A549 treated with AZD9567 at 1 μM for 4 hours (cell line): Measurements from ENCODE around the gene STYXL2. TPM values are rescaled to one million over a fixed set of nuclear protein-coding genes. Genes with fewer than 3 reads are reported as not detected.

ENCODE experiments used
- total RNA-seq: library from RNA; stranded (reverse); fragments of 200-300 nt; extraction: Qiagen RNA extraction; gene quantifications from 5 replicates; pipeline ENCODE4 v1.2.3, GENCODE V29; 2022; ENCODE audit not compliant: insufficient read depth

STYXL2 gene
- not detected in 5 replicates for total RNA-seq

DNA sequence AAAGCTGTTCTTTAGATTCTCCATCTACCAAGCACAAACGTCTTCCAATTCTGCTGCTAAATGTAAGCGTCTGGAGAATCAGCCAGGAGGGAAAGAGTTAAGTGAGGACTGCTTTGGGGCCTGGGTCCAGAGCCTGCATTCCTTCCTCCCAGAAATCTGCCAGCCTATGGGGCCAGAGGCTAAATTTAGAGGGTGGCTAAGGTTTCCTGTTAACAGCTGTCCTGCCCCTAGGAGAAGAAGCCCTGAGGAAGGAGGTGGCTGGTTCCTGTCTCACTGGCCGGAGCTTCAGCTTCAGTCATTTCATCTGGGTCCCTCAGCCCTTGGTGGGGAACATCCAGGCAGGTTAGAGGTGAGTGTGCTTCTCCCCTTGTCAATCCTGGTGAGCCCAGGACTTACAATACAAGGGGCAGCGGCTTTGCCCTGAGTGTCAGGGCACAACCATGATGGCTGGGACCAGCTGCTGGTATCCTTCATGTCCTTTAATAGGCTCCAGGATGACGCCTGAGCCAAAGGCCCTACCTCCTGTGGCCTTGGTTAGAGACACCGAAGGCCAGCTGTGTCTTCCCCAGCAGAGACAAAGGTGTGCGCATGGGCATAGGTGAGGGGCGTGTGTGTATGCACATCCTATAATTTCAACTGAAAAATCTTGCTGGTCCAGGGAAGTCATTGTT, at the start of gene STYXL2:
Gene STYXL2 (plus strand): TSS at position 230 of the 671 bp plus-strand sequence. CDS start 775 bp downstream, outside the sequence.

DNA sequence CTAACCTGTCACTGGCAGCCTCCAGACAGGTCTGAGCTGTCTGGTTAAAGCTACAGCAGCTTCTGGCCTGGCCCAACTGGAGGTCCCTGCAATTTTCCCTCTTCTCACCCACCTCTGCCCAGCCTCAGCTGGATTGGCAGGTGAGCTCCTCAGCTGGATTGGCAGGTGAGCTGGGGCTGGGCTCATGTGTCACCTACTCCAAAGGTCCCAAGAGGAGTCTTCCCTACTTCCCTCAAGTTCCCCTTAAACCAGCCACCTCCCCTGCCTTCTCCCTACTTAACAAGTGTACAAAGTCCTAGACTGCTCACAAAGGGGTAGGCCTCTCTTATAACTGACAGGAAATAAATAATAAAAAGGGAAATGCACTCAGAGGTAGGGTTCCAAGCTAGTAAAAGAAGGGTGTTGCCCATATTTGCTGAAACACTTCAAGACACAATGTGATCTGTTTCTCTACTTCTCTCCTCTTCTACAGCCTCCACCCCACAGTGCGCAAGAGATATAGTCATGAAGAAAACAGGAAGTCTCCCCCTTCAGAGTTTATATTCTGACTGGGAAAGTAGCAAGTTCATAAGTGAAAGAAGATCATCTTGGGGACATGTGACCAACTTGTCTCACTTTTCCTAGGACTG, 3.4 kb upstream of the STYXL2 start, which contains the start of gene GPA33:
Gene GPA33 (minus strand): TSS at position 64 of the 629 bp plus-strand sequence. CDS start 90 bp downstream, outside the sequence.

Other genes with a start within 250 kb of the STYXL2 start
- 10.5 to 14.8 TPM (median 13.4 TPM) in 5 replicates for gene TADA1, start 217.8 kb upstream of the STYXL2 start, total RNA-seq
- gene ILDR2, start 118.5 kb upstream of the STYXL2 start, total RNA-seq: 0.03 to 0.05 TPM in 2 of 5 replicates, not detected in the others
- not detected in 5 replicates for gene MAEL, start 104.8 kb upstream of the STYXL2 start, total RNA-seq
- not detected in 5 replicates for gene GPA33, start 3.7 kb upstream of the STYXL2 start, total RNA-seq
- gene POU2F1, start 126.8 kb downstream of the STYXL2 start, total RNA-seq: 3.1 to 4.0 TPM (median 3.7 TPM) in 5 replicates